Retinal pigment epithelial cell (primary cell): ENCODE measurements around the gene PORCN.

ENCODE experiments used
- DNase-seq: peaks from one replicate; pipeline ENCODE4 v3.0.0-alpha.2; 2010; ENCODE audit warnings: low read depth
- H3K4me3 ChIP-seq: 2 replicates; pipeline ENCODE4 v1.5.1; 2011; ENCODE audit warnings: mild to moderate bottlenecking, low read length, control low read depth, moderate library complexity
- TF ChIP-seq, protein P1 (sequence below): conservative IDR thresholded peaks from 2 replicates; pipeline ENCODE4 v1.5.1; 2011; ENCODE audit warnings: low read depth, low read length, control low read depth, inconsistent platforms

Gene PORCN

DNA sequence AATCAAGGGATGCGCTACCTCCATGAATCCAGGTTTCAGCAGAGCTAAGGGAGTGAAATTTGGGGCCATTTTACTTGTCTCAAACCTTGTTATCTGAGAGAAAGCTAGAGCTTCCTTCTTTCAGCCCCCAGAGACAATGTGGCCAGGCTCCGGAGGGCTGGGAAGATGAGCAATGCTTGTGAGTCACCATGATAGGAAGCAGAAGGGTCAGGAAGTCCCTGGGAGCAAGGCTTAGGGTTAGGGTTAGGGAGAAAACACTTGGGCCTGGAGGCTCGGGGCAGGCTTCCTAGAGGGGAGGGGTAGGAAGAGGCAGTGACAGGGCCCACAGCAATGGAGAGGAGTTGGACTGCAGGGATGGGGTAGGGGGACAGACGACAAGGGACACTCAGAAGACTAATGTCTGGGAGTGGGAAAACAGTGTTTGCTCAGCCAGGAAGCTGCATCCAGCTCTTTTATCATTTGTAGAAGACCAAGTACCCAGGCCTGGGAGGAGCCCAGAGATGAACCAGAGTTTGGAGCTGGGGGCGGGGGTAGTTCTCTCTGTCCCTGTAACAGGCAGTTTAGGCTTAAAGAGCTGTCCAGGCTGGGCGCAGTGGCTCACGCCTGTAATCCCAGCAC is 16.4 kb upstream of the PORCN start:
- TF ChIP-seq, protein P1, sequence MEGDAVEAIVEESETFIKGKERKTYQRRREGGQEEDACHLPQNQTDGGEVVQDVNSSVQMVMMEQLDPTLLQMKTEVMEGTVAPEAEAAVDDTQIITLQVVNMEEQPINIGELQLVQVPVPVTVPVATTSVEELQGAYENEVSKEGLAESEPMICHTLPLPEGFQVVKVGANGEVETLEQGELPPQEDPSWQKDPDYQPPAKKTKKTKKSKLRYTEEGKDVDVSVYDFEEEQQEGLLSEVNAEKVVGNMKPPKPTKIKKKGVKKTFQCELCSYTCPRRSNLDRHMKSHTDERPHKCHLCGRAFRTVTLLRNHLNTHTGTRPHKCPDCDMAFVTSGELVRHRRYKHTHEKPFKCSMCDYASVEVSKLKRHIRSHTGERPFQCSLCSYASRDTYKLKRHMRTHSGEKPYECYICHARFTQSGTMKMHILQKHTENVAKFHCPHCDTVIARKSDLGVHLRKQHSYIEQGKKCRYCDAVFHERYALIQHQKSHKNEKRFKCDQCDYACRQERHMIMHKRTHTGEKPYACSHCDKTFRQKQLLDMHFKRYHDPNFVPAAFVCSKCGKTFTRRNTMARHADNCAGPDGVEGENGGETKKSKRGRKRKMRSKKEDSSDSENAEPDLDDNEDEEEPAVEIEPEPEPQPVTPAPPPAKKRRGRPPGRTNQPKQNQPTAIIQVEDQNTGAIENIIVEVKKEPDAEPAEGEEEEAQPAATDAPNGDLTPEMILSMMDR: no peak
- H3K4me3 ChIP-seq: no peak overlapping the region
- no peak for DNase-seq

DNA sequence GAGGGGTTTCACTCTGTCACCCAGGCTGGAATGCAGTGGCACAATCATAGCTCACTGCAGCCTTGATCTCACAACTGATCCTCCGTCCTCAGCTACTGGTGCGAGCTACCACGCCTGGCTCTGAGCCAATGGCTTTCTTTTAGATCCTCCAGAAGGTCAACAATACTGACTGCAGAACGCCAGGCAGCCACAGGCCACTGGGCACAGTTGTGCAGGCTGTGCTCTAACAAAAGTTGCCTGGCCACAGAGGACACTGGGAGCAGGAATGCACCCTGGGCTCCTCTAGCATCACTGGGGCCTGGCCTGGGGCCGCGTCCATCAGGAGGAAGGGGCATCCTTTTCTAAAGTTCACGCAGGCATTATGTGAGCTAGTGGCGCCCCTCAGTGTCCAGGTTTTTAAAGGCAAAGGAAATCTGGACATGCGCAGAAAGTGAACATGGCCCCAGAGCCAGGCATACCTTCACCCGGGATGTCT is 14.9 kb upstream of the PORCN start:
- H3K4me3 ChIP-seq: no peak overlapping the region
- TF ChIP-seq, protein P1: peak; percentile 45
- no peak for DNase-seq

DNA sequence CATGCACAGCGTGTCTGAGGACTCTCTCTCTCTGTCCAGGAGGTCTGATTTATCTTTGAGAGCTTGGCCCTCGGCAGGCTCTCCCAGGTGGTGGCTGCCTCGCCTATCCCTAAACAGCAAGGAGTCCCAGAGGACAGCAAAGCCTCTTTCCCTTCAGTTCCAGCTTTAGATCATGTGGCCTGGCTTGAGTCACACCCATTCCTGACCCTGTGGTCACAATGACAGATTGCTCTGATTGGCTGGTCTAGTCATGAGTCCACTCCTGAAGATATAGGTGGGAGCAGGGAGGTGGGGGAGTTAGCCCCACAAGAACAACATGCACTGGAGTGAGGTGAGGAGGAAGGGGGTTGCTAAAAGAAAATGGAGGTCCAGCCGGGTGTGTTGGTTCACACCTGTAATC is 12.1 kb upstream of the PORCN start:
- no peak for DNase-seq
- TF ChIP-seq, protein P1: no peak
- H3K4me3 ChIP-seq: no peak overlapping the region

DNA sequence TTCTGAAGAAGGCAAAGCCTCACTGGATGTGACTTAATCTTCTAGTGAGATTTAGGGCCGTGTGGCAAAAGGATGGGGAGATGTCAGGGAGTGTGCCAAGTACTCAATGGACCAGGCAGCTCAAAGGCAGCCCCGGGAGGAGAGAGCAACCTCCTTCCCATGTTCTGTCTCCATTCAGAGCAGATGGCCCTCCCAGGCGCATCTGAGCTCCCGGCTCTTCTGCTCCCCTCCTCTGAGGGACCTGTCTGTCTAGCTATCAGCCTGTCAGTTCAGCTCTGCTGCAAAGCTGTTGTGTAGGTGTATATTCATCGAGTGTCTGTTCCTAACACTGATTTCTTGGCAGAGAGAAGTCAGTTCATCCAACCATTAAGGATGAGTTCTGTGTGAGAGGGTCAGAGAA is 10.9 kb upstream of the PORCN start:
- no peak for DNase-seq
- H3K4me3 ChIP-seq: no peak overlapping the region
- TF ChIP-seq, protein P1: no peak

DNA sequence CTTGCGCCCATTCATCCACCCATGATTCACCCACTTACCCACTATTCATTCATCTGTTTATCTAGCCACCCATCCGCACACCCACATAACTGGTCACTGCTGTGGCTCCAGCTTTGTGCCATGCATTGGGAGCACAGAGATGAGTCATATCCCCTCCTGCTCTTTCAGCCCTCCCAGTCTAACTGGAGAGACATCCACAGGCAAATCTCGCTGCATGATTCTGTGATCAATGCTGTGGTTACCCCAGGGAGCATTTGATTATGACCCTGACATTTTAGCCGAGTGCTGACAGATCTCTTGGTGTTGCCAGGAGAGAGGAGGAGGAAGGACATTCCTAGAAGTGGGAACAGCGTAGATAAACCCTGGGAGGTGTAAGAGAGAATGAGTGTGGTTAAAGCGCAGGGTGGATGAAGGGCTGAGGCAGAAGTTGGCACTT is 10.4 kb upstream of the PORCN start:
- no peak for DNase-seq

DNA sequence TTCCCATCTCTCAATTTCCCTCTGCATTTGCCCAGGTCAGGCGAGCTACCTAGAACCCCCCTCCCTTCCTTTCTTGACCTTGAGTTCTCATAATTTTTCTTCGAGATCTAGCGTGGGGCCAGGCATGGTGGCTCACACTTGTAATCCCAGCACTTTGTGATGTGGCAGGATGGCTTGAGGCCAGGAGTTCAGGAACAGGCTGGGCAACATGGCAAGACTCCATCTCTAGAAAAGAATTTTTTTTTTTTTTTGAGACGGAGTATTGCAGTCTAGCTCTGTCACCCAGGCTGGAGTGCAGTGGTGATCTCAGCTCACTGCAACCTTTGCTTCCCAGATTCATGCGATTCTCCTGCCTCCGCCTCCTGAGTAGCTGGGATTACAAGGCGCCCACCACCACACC is 4.5 kb upstream of the PORCN start:
- DNase-seq: no peak
- no peak overlapping the region for H3K4me3 ChIP-seq
- TF ChIP-seq, protein P1: no peak

More for the DNA sequence above, 10.4 kb upstream of the PORCN start:
- H3K4me3 ChIP-seq: no peak overlapping the region
- TF ChIP-seq, protein P1: no peak

DNA sequence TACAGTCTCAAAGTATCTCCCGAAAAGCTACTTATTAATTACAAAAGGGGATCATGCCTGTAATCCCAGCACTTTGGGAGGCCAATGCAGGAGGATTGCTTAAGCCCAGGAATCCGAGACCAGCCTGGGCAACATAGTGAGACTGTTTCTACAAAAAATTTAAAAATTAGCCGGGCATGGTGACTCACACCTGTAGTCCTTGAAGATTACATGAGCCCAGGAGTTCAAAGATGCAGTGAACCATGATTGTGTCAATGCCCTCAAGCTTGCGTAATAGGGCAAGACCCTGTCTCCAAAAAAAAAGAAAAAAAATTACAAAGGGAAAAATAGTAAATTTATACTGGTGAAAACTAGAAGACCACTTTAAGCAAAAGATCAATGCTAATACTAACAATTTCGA is 3.3 kb upstream of the PORCN start:
- no peak overlapping the region for H3K4me3 ChIP-seq
- no peak for DNase-seq
- TF ChIP-seq, protein P1: no peak
